Measurements from ENCODE around the gene OARD1. TPM values are rescaled to one million over a fixed set of nuclear protein-coding genes. Genes with fewer than 3 reads are reported as not detected.

OARD1 gene
- total and polyA plus RNA-seq, 2 experiments from 2014 or later, result 4.5 to 18.6 TPM

- no peak overlapping the region for H3K4me3 ChIP-seq
- peaks cover 30% of the 10 kb centered on the region for H3K36me3 ChIP-seq (ENCODE audit: low read depth)
- WGBS, 2 experiments (ENCODE audit: low coverage in 1 of 2, low lambda C conversion rate in 2 of 2, missing lambda C conversion rate in 2 of 2), result 85 to 86% methylated on average over 3 of the region's 3 CpGs
- H3K4me1 ChIP-seq (ENCODE audit: insufficient read depth), result peaks cover 25% of the 10 kb centered on the region
- peaks cover 97% of the 10 kb centered on the region for H3K79me2 ChIP-seq (ENCODE audit: insufficient read depth)
- peaks cover 19% of the 10 kb centered on the region; the same call in 1 of the 2 replicates for H3F3A ChIP-seq (ENCODE audit: insufficient read depth)
- no peaks in the 10 kb centered on the region for H4K20me1 ChIP-seq (ENCODE audit: insufficient read depth)
- DNase-seq, result no peak
- no peak overlapping the region for H3K27ac ChIP-seq
- in situ Hi-C loops (cut with MboI), result no loop called here
- H3K9me3 ChIP-seq (ENCODE audit: low read depth), result no peaks in the 10 kb centered on the region
- H3K4me2 ChIP-seq (ENCODE audit: unreplicated experiment), result no peak overlapping the region
- TF ChIP-seq EZH2 (IDR thresholded peaks at IDR 0.05; ENCODE audit: insufficient read depth, poor library complexity, severe bottlenecking) (no peak), EZH2phosphoT487 (IDR thresholded peaks at IDR 0.05; ENCODE audit: insufficient read depth, low read depth) (no peak)
- H2AFZ ChIP-seq, result no peak overlapping the region
- no peaks in the 10 kb centered on the region for H3K9me2 ChIP-seq (ENCODE audit: insufficient read depth)
- H3K9ac ChIP-seq, result no peak overlapping the region
- H3K27me3 ChIP-seq (replicated peaks; ENCODE audit: insufficient read depth), result no peaks in the 10 kb centered on the region
These were observed 5.9 kb upstream of the OARD1 start for GRCh38 chr6:41078101-41078500.

DNA sequence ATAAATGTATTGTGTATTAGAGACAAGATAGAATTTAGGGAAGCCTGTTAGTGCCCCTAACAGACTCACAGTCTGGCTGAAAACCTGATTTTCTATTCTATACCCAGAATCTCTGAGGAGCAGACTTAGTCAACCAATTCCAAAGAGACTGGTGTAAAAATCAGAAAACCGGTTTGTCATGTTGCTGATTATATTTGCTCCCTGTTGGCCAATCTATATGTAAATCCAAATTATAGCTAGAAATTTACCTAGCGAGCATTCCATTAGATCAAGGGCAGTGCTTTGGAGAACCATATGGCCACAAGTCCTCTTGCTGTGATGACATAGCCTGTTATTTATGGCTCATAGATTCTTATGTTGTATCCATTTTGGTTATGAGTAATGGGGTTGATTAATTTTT is 5.4 kb upstream of the OARD1 start:
- no peak overlapping the region for H3K4me2 ChIP-seq (ENCODE audit: unreplicated experiment)
- H3K4me1 ChIP-seq (ENCODE audit: insufficient read depth), result peaks cover 25% of the 10 kb centered on the region
- peaks cover 19% of the 10 kb centered on the region; the same call in 1 of the 2 replicates for H3F3A ChIP-seq (ENCODE audit: insufficient read depth)
- 86 to 94% methylated on average over 2 of the region's 2 CpGs for WGBS, 2 experiments (ENCODE audit: low coverage in 1 of 2, low lambda C conversion rate in 2 of 2, missing lambda C conversion rate in 2 of 2)
- DNase-seq, result no peak
- no peak overlapping the region for H3K4me3 ChIP-seq
- H4K20me1 ChIP-seq (ENCODE audit: insufficient read depth), result no peaks in the 10 kb centered on the region
- H3K27me3 ChIP-seq (replicated peaks; ENCODE audit: insufficient read depth), result no peaks in the 10 kb centered on the region
- TF ChIP-seq EZH2 (IDR thresholded peaks at IDR 0.05; ENCODE audit: insufficient read depth, poor library complexity, severe bottlenecking), result no peak
- no peak for TF ChIP-seq EZH2phosphoT487 (IDR thresholded peaks at IDR 0.05; ENCODE audit: insufficient read depth, low read depth)
- in situ Hi-C loops (cut with MboI), result no loop called here
- no peak overlapping the region for H3K27ac ChIP-seq
- peaks cover 30% of the 10 kb centered on the region for H3K36me3 ChIP-seq (ENCODE audit: low read depth)
- H3K9ac ChIP-seq, result no peak overlapping the region
- no peaks in the 10 kb centered on the region for H3K9me3 ChIP-seq (ENCODE audit: low read depth)
- no peaks in the 10 kb centered on the region for H3K9me2 ChIP-seq (ENCODE audit: insufficient read depth)
- H3K79me2 ChIP-seq (ENCODE audit: insufficient read depth), result peaks cover 91% of the 10 kb centered on the region
- H2AFZ ChIP-seq, result no peak overlapping the region

DNA sequence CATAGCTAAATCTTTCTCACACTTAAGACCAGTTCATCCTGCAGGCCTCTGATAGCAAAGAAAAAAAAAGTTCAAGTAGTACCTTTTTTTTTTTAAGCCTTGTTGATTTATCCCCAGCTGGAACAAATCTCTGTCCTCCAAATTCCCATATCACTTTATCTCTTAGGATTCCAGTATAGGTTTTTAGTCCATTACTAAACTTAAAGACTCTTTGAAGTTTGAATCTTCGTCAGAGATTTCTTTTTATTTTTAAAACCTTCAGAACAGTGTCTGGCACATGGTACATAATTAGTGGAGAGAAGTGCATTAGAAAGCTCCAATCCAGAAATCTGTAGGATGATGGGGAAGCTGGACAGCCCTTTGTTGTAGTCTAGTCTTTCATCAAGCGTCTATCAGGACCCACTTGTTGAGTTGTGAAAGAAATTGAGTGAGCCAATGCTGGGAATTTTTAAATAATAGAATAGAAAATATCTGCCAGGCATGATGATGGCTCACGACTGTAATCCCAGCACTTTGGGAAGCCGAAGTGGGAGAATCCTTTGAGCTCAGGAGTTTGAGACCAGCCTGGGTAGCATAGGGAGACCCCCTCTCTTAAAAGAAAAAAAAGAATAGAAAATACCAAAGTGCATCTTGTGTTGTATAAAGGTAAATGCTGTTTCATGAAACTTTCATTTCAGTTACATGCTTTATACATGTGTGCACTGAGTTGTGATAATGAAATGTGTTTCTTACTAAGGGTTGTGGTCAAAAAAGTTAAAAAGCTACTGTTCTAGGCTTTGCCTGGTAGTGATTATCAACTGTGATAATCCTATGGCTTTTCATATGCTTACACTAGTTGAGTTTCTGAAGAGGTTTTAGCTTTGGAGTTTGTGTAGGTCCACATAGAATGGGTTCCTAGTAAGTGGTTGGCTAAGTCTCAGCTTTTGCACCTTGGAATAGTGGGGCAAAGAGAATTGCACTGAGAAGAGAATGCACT is 3.8 kb upstream of the OARD1 start:
- TF ChIP-seq EZH2 (IDR thresholded peaks at IDR 0.05; ENCODE audit: insufficient read depth, poor library complexity, severe bottlenecking), result no peak
- TF ChIP-seq EZH2phosphoT487 (IDR thresholded peaks at IDR 0.05; ENCODE audit: insufficient read depth, low read depth), result no peak
- Histone ChIP-seq H3K79me2 (ENCODE audit: insufficient read depth) (peaks cover 77% of the 10 kb centered on the region), H3F3A (ENCODE audit: insufficient read depth) (peaks cover 30% of the 10 kb centered on the region; the same call in 1 of the 2 replicates), H3K4me2 (ENCODE audit: unreplicated experiment) (peak overlapping the region; percentile 99), H3K9ac (peak overlapping the region; percentile 99; the same call in 1 of the 2 replicates), H3K36me3 (ENCODE audit: low read depth) (peaks cover 20% of the 10 kb centered on the region), H3K9me2 (ENCODE audit: insufficient read depth) (no peaks in the 10 kb centered on the region), H3K9me3 (ENCODE audit: low read depth) (no peaks in the 10 kb centered on the region), H2AFZ (peak overlapping the region; percentile 90), H3K4me1 (ENCODE audit: insufficient read depth) (peaks cover 28% of the 10 kb centered on the region), H3K27ac (peak overlapping the region; percentile 97), H4K20me1 (ENCODE audit: insufficient read depth) (no peaks in the 10 kb centered on the region), H3K27me3 (replicated peaks; ENCODE audit: insufficient read depth) (no peaks in the 10 kb centered on the region), H3K4me3 (peak overlapping the region; percentile 87)
- no peak for DNase-seq
- WGBS, 2 experiments (ENCODE audit: low coverage in 1 of 2, low lambda C conversion rate in 2 of 2, missing lambda C conversion rate in 2 of 2), result 71 to 79% methylated on average over 4 of the region's 4 CpGs
- in situ Hi-C loops (cut with MboI), result no loop called here

DNA sequence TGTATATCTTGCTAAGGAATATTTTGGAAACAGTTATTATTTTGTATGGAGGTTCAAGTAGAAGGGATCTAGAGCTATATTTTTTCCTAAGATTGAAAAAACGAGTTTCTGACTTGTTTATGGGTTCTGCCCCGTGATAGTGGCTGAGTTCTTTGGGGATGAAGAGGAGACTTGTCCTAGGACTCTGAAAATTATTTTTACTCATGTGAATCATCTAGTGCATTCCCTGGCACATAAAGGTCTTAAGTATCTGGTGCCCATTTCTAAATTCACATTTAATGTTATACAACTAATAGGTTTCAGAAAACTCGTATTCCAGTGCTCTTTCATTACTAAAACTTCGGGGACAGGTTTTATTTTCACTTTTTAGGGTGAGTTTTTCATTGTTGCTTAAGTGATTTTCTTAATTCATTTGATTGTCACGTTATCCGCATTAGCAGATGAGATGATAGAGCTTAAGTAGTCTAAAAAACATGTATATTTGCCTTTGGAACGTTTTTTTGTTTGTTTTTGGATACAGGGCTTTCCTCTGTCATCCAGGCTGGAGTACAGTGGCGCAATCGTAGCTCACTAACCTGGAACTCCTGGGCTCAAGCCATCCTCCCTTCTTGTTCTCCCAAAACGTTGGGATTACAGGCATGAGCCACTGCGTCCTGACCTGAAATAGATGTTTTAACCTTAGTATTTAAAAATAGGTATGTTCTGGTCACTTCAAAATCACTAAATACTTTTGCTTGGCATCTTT is 2.7 kb upstream of the OARD1 start:
- 28 to 33% methylated on average over 11 of the region's 11 CpGs for WGBS, 2 experiments (ENCODE audit: low coverage in 1 of 2, low lambda C conversion rate in 2 of 2, missing lambda C conversion rate in 2 of 2)
- H3K9ac ChIP-seq, result peak overlapping the region; percentile 99
- H3K9me3 ChIP-seq (ENCODE audit: low read depth), result no peaks in the 10 kb centered on the region
- TF ChIP-seq EZH2phosphoT487 (IDR thresholded peaks at IDR 0.05; ENCODE audit: insufficient read depth, low read depth) (no peak), EZH2 (IDR thresholded peaks at IDR 0.05; ENCODE audit: insufficient read depth, poor library complexity, severe bottlenecking) (no peak)
- no peaks in the 10 kb centered on the region for H3K9me2 ChIP-seq (ENCODE audit: insufficient read depth)
- no peaks in the 10 kb centered on the region for H4K20me1 ChIP-seq (ENCODE audit: insufficient read depth)
- DNase-seq, result peak; percentile 66
- H3K36me3 ChIP-seq (ENCODE audit: low read depth), result peaks cover 9% of the 10 kb centered on the region
- H3K4me1 ChIP-seq (ENCODE audit: insufficient read depth), result peaks cover 35% of the 10 kb centered on the region
- peaks cover 66% of the 10 kb centered on the region for H3K79me2 ChIP-seq (ENCODE audit: insufficient read depth)
- H3K4me2 ChIP-seq (ENCODE audit: unreplicated experiment), result peak overlapping the region; percentile 99
- H3K27me3 ChIP-seq (replicated peaks; ENCODE audit: insufficient read depth), result no peaks in the 10 kb centered on the region
- in situ Hi-C loops (cut with MboI), result no loop called here
- peak overlapping the region; percentile 90 for H2AFZ ChIP-seq
- peaks cover 37% of the 10 kb centered on the region; the same call in 1 of the 2 replicates for H3F3A ChIP-seq (ENCODE audit: insufficient read depth)
- peak overlapping the region; percentile 97 for H3K27ac ChIP-seq
- H3K4me3 ChIP-seq, result peak overlapping the region; percentile 87

Measured in GM23248 (cell line).